GM18907 (cell line): ENCODE data around the gene CAPSL.
A peak's percentile ranks its signal among the peaks of the same experiment; 100 is the strongest.
"Not testable (repeated sequence)": the region's sequence is repeated elsewhere in the genome, so short reads cannot be mapped to it uniquely, and the experiment has no call there.

ENCODE experiments used
- ATAC-seq: cut with Tn5 transposase; IDR thresholded peaks from one replicate; pipeline ENCODE4 v1.9.1; 2021; ENCODE audit warnings: mild to moderate bottlenecking, moderate library complexity; ENCODE audit not compliant: unreplicated experiment

CAPSL gene

GRCh38 chr5:35877655-35878054, 60.8 kb downstream of the CAPSL start:
- no peak for ATAC-seq

- no peak for ATAC-seq
Observed at GRCh38 chr5:35876922-35877321, 61.5 kb downstream of the CAPSL start.

- ATAC-seq = no peak
Observed at GRCh38 chr5:35876454-35876853, 62.0 kb downstream of the CAPSL start.

- ATAC-seq = no peak
Observed at GRCh38 chr5:35870605-35871004, 67.8 kb downstream of the CAPSL start.

GRCh38 chr5:35869685-35870277, 68.6 kb downstream of the CAPSL start:
- no peak for ATAC-seq

GRCh38 chr5:35867998-35868397, 70.4 kb downstream of the CAPSL start:
- ATAC-seq = no peak

- ATAC-seq = no peak
Observed at GRCh38 chr5:35863159-35863558, 75.3 kb downstream of the CAPSL start.

- ATAC-seq = no peak
Observed at GRCh38 chr5:35862126-35862525, 76.3 kb downstream of the CAPSL start.

- no peak for ATAC-seq
Observed at GRCh38 chr5:35861718-35862117, 76.7 kb downstream of the CAPSL start.

GRCh38 chr5:35860686-35861085, 77.7 kb downstream of the CAPSL start:
- ATAC-seq = no peak

GRCh38 chr5:35859101-35859661, 79.2 kb downstream of the CAPSL start:
- no peak for ATAC-seq

GRCh38 chr5:35857606-35858205, 80.7 kb downstream of the CAPSL start:
- ATAC-seq = no peak

GRCh38 chr5:35856765-35857351, 81.6 kb downstream of the CAPSL start, which contains the start of gene IL7R:
IL7R (plus strand) TSS chr5:35856891; CDS start chr5:35856978, 87 bp downstream.
- peak; percentile 56 for ATAC-seq

- ATAC-seq = not testable (repeated sequence)
Observed at GRCh38 chr5:35856186-35856764, 82.1 kb downstream of the CAPSL start.

GRCh38 chr5:35855187-35855586, 83.2 kb downstream of the CAPSL start:
- no peak for ATAC-seq
